ES-I3 (cell line): ENCODE results near the gene MAPK4.
"Not testable (repeated sequence)": the region's sequence is repeated elsewhere in the genome, so short reads cannot be mapped to it uniquely, and the experiment has no call there.

ENCODE experiments used
- H3K36me3 ChIP-seq: 2 replicates; pipeline ENCODE4 v1.6.1; 2013; ENCODE audit warnings: mild to moderate bottlenecking, low read length, control low read depth, moderate library complexity; ENCODE audit not compliant: insufficient read depth
- H3K4me1 ChIP-seq: 2 replicates; pipeline ENCODE4 v1.6.1; 2013; ENCODE audit warnings: mild to moderate bottlenecking, control low read depth, low read length; ENCODE audit not compliant: insufficient read depth
- H3K9ac ChIP-seq: 2 replicates; pipeline ENCODE4 v1.6.1; 2013; ENCODE audit warnings: low read depth, mild to moderate bottlenecking, low read length, moderate library complexity
- H3K9me3 ChIP-seq: 2 replicates; pipeline ENCODE4 v1.6.1; 2013; ENCODE audit warnings: mild to moderate bottlenecking, low read length, moderate library complexity; ENCODE audit not compliant: control insufficient read depth, insufficient read depth

The MAPK4 gene

GRCh38 chr18:50594012-50594411, 34.1 kb downstream of the MAPK4 start:
- no peaks in the 10 kb centered on the region for H3K9me3 ChIP-seq
- no peaks in the 10 kb centered on the region for H3K4me1 ChIP-seq
- H3K36me3 ChIP-seq: no peaks in the 10 kb centered on the region
- no peak overlapping the region for H3K9ac ChIP-seq

DNA sequence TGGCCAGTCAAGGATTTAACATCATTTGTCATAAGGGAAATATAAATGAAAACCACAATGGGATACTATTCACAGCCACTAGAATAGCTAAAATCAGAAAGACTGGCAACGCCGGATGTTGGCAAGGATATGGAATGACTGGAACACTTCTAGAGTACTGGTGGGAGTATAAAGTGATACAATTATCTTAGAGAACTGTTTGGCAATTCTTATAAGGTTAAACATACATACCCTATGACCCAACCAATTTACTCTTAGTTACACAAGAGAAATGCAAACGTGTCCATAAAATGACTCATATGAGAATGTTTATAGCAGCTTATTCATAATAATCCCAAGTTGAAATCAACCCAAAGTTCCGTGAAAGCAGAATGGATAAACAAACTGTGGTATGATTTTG, 35.1 kb downstream of the MAPK4 start:
- Histone ChIP-seq H3K36me3 (no peaks in the 10 kb centered on the region), H3K9me3 (no peaks in the 10 kb centered on the region), H3K9ac (no peak overlapping the region), H3K4me1 (no peaks in the 10 kb centered on the region)

- H3K9ac ChIP-seq: no peak overlapping the region
- H3K9me3 ChIP-seq: no peaks in the 10 kb centered on the region
- no peaks in the 10 kb centered on the region for H3K36me3 ChIP-seq
Observed at GRCh38 chr18:50602466-50602865, 42.6 kb downstream of the MAPK4 start.

GRCh38 chr18:50606609-50607008, 46.7 kb downstream of the MAPK4 start:
- H3K4me1 ChIP-seq: no peaks in the 10 kb centered on the region
- no peak overlapping the region for H3K9ac ChIP-seq
- no peaks in the 10 kb centered on the region for H3K36me3 ChIP-seq
- no peaks in the 10 kb centered on the region for H3K9me3 ChIP-seq

More at GRCh38 chr18:50602466-50602865, 42.6 kb downstream of the MAPK4 start:
- H3K4me1 ChIP-seq: no peaks in the 10 kb centered on the region

DNA sequence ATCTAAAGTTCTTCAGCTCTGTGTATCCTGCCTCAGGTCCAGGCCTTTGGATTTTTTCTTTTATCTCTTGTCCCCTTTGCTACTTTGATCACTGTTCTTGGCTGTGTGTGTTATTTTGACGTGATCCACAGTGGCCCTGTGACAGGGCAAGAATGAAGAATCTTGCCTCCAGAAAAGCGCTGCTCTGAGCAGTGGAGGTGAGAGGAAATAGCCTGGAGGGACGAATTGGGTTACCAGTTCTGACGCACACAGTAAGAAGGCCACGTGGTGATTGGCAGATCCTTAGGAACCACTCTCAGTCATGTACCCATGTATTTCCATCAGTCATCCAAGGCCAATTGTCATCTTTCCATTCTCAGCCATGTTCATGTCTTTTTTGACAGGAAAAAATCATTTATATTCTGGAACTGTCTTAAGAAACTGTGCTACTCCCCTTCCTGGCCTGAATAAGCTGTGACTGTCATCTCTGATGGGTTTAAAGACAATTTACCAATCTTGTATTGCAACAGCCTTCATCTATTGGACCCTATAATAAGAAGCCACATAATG, 47.6 kb downstream of the MAPK4 start:
- Histone ChIP-seq H3K9me3 (no peaks in the 10 kb centered on the region), H3K9ac (no peak overlapping the region)

DNA sequence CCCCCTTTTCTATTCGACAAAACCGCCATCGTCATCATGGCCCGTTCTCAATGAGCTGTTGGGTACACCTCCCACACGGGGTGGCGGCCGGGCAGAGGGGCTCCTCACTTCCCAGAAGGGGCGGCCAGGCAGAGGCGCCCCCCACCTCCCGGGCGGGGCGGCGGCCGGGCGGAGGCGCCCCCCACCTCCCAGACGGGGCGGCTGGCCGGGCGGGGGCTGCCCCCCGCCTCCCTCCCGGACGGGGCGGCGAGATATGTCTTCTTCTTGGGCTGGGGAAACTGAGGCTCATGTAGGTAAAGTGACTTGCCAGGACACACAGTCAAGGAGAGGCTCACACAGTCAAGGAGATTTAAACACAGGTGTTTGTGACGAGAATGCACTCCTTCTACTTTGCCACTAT, 49.3 kb downstream of the MAPK4 start:
- H3K4me1 ChIP-seq, H3K36me3 ChIP-seq, H3K9me3 ChIP-seq, H3K9ac ChIP-seq: not testable (repeated sequence)

More for the DNA sequence above, 47.6 kb downstream of the MAPK4 start:
- Histone ChIP-seq H3K4me1 (no peaks in the 10 kb centered on the region), H3K36me3 (no peaks in the 10 kb centered on the region)

GRCh38 chr18:50610349-50610748, 50.5 kb downstream of the MAPK4 start:
- Histone ChIP-seq H3K9ac (no peak overlapping the region), H3K4me1 (no peaks in the 10 kb centered on the region), H3K36me3 (no peaks in the 10 kb centered on the region), H3K9me3 (peaks cover 5% of the 10 kb centered on the region; the same call in 1 of the 2 replicates)

GRCh38 chr18:50611529-50611941, 51.6 kb downstream of the MAPK4 start:
- Histone ChIP-seq H3K9me3 (peaks cover 5% of the 10 kb centered on the region; the same call in 1 of the 2 replicates), H3K36me3 (no peaks in the 10 kb centered on the region), H3K4me1 (no peaks in the 10 kb centered on the region), H3K9ac (no peak overlapping the region)

DNA sequence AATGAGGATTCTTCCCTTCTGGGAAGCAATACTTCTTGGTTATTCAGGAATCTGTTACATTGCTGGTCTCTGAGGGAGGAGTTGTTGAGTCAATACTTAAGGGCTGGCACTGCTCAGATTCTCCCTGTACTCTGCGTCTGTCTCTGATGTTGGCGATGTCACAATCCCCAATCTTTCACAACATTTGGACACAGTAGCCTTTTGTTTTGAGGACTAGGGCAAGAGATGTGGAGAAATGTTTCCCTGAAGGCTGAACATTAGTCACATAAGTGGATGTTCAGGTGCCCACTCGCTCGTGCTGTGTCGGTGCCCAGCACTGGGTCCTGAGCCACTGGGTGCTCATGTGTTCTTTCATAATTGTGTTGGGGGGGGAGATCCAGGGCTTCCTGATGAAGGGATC, 55.0 kb downstream of the MAPK4 start:
- Histone ChIP-seq H3K9ac (no peak overlapping the region), H3K36me3 (no peaks in the 10 kb centered on the region), H3K4me1 (no peaks in the 10 kb centered on the region), H3K9me3 (peaks cover 5% of the 10 kb centered on the region; the same call in 1 of the 2 replicates)

DNA sequence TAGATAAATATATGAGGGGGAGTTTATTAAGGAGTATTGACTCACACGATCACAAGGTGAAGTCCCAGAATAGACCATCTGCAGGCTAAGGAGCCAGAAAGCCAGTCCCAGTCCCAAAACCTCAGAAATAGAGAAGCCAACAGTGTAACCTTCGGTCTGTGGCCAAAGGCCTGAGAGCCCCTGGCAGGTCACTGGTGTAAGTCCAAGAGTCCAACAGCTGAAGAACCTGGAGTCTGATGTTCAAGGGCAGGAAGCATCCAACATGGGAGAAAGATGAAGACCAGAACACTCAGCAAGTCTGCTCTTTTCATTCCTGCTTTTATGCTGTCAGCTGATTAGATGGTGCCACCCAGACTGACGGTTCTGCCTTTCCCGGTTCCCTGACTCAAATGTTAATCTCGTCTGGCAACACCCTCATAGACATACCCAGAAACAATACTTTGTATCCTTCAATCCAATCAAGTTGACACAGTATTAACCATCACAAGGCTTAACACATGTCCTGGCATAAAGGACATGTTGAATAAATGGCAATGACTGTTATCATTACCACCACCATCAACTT, 56.7 kb downstream of the MAPK4 start:
- Histone ChIP-seq H3K9me3 (peaks cover 5% of the 10 kb centered on the region; the same call in 1 of the 2 replicates), H3K4me1 (no peaks in the 10 kb centered on the region), H3K9ac (no peak overlapping the region), H3K36me3 (no peaks in the 10 kb centered on the region)

DNA sequence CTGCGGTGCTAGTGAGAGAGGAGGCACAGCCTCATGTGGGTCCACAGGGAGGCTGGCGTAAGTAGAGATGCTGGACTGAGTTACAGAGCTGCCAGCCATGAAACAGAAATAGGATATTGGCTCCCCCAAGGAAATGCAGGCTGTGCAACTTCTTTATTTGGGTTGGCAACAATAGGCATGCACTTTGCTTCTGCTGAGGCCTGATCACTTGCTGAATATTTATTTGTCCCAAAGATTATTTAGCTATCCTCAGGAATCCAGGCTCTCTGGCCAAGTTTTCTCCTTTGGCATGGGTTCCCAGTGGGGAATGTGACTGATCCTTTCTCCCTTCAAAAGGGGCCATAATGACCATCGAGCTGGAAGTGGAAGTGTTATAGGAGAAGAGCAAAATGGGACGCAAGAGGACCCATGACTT, 60.0 kb downstream of the MAPK4 start:
- Histone ChIP-seq H3K9ac (no peak overlapping the region), H3K9me3 (no peaks in the 10 kb centered on the region), H3K4me1 (no peaks in the 10 kb centered on the region), H3K36me3 (no peaks in the 10 kb centered on the region)

- H3K9me3 ChIP-seq: no peaks in the 10 kb centered on the region
- no peaks in the 10 kb centered on the region for H3K4me1 ChIP-seq
- no peak overlapping the region for H3K9ac ChIP-seq
- no peaks in the 10 kb centered on the region for H3K36me3 ChIP-seq
Observed at GRCh38 chr18:50620319-50620718, 60.4 kb downstream of the MAPK4 start.

DNA sequence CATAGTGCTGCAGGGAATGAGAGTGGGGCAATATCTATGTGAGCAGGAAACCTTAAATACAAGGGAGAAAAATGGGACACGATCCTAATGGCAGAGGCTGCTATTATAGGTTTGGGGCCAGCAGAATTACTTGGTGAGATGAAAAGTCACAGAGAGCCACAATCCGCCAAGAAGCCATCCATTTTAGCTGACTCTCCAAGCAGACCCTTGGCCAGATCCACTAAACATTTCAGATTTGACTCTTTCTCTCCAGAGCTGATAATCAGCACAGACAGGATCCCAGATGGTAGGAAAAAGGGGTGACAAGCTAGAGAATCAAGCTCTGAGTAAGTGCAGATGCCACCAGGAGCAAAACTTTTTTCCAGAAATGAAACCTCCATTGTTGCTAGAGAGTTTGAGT, 61.5 kb downstream of the MAPK4 start:
- no peak overlapping the region for H3K9ac ChIP-seq
- H3K9me3 ChIP-seq: no peaks in the 10 kb centered on the region
- H3K36me3 ChIP-seq: no peaks in the 10 kb centered on the region
- H3K4me1 ChIP-seq: no peaks in the 10 kb centered on the region

GRCh38 chr18:50622320-50622719, 62.4 kb downstream of the MAPK4 start:
- no peaks in the 10 kb centered on the region for H3K36me3 ChIP-seq
- H3K9ac ChIP-seq: no peak overlapping the region

GRCh38 chr18:50622865-50623393, 63.0 kb downstream of the MAPK4 start:
- H3K36me3 ChIP-seq: no peaks in the 10 kb centered on the region
- no peaks in the 10 kb centered on the region for H3K4me1 ChIP-seq
- no peak overlapping the region for H3K9ac ChIP-seq
- H3K9me3 ChIP-seq: no peaks in the 10 kb centered on the region

More at GRCh38 chr18:50622320-50622719, 62.4 kb downstream of the MAPK4 start:
- no peaks in the 10 kb centered on the region for H3K9me3 ChIP-seq
- H3K4me1 ChIP-seq: no peaks in the 10 kb centered on the region
